ENCODE measurements around the gene ZNF565. TPM values are rescaled to one million over a fixed set of nuclear protein-coding genes. Genes with fewer than 3 reads are reported as not detected.

Gene ZNF565
- total and polyA plus RNA-seq, 10 of the 15 experiments (the other 5 are each of a cell fraction or from before 2014, with no cell fraction given): 0.72 to 2.2 (median 1.8) TPM

- no peak for TF ChIP-seq ZBTB40 (IDR thresholded peaks at IDR 0.05; ENCODE audit: borderline replicate concordance)
- TF ChIP-seq SUPT20H (IDR thresholded peaks at IDR 0.05; ENCODE audit: borderline replicate concordance, control insufficient read depth, low read depth, low read length): no peak
- TF ChIP-seq GABPA (IDR thresholded peaks at IDR 0.05; ENCODE audit: low read depth): no peak
- TF ChIP-seq NR2C1 (IDR thresholded peaks at IDR 0.05): no peak
- TF ChIP-seq ZNF687 (IDR thresholded peaks at IDR 0.05): no peak
- TF ChIP-seq ZNF622 (IDR thresholded peaks at IDR 0.05): no peak
- no peak for TF ChIP-seq MXI1 (IDR thresholded peaks at IDR 0.05; ENCODE audit: low read depth, low read length)
- no peak for TF ChIP-seq IKZF1 (conservative IDR thresholded peaks at IDR 0.05)
- no peak for TF ChIP-seq IRF5 (IDR thresholded peaks at IDR 0.05; ENCODE audit: borderline replicate concordance)
Measured at GRCh38 chr19:36201684-36202083, 12.8 kb downstream of the ZNF565 start (continued).
